HT1080 (cell line): ENCODE data around the gene NFKBIA. TPM values are rescaled to one million over a fixed set of nuclear protein-coding genes. Genes with fewer than 3 reads are reported as not detected.

Source experiments
- total RNA-seq: library from RNA; depleted of rRNA; stranded (reverse); fragments of >200 nt; shearing (Covaris generic); gene quantifications from 2 replicates; pipeline ENCODE4 v1.2.3, GENCODE V29; 2014; rRNA removed

NFKBIA gene
- total RNA-seq, 1 experiment from 2014 or later, result 49.7 TPM

Other genes with a start within 250 kb of the NFKBIA start
- 343 and 354 TPM in 2 replicates for gene PSMA6, start 112.4 kb downstream of the NFKBIA start, total RNA-seq
- 0.02 TPM in 1 of 2 replicates, not detected in the other for gene INSM2, start 129.4 kb upstream of the NFKBIA start, total RNA-seq